Calu3 (cell line): ENCODE results near the gene CYP27C1. TPM values are rescaled to one million over a fixed set of nuclear protein-coding genes. Genes with fewer than 3 reads are reported as not detected.
"Not testable (repeated sequence)": the region's sequence is repeated elsewhere in the genome, so short reads cannot be mapped to it uniquely, and the experiment has no call there.

Experiments
- BruUV-seq: library from RNA; stranded (reverse); fragments of 400-500 nt; replicated peaks from 2 replicates; lab custom pipeline; 2021; lab: Mats Ljungman, UMichigan
- CTCF ChIA-PET: fragments of 300-600 bp; sonication (Branson Sonifier 250); formaldehyde crosslinking; loops from one replicate; lab custom pipeline; 2022; ENCODE audit warnings: antibody characterized with exemption; lab: Charles Lee
- DNase-seq: peaks from one replicate; pipeline ENCODE4 v3.0.0; 2022
- H3K27ac Mint-ChIP-seq: one replicate; pipeline ENCODE4 v1.8.0; 2022; ENCODE audit warnings: mixed read lengths; ENCODE audit not compliant: unreplicated experiment
- H3K27me3 Mint-ChIP-seq: one replicate; pipeline ENCODE4 v1.8.0; 2022; ENCODE audit warnings: mixed read lengths; ENCODE audit not compliant: unreplicated experiment
- H3K36me3 Mint-ChIP-seq: one replicate; pipeline ENCODE4 v1.8.0; 2022; ENCODE audit warnings: mild to moderate bottlenecking, moderate library complexity, mixed read lengths; ENCODE audit not compliant: insufficient read depth, unreplicated experiment
- H3K4me1 Mint-ChIP-seq: one replicate; pipeline ENCODE4 v1.8.0; 2022; ENCODE audit warnings: mild to moderate bottlenecking, low read depth, mixed read lengths; ENCODE audit not compliant: unreplicated experiment
- H3K4me3 Mint-ChIP-seq: one replicate; pipeline ENCODE4 v1.8.0; 2022; ENCODE audit warnings: mild to moderate bottlenecking, low read depth, moderate library complexity, mixed read lengths; ENCODE audit not compliant: unreplicated experiment
- H3K9me3 Mint-ChIP-seq: one replicate; pipeline ENCODE4 v1.8.0; 2022; ENCODE audit warnings: low read depth, mixed read lengths; ENCODE audit not compliant: unreplicated experiment
- intact Hi-C: fragments of 100-400 bp; cut with micrococcal nuclease; formaldehyde crosslinking; loops from one replicate; pipeline ENCODE4 v1.10.0; 2022; ENCODE audit not compliant: unreplicated experiment
- total RNA-seq: library from RNA; stranded (reverse); gene quantifications from 2 replicates; pipeline ENCODE4 v1.2.3, GENCODE V29; 2022
- TF ChIP-seq, protein P1 (sequence below): fragments of 200-600 bp; IDR thresholded peaks from one replicate; pipeline ENCODE4 v1.8.0; 2022; ENCODE audit warnings: antibody characterized with exemption; ENCODE audit not compliant: unreplicated experiment

Gene CYP27C1
- total RNA-seq, 1 experiment from 2014 or later, result 0.07 TPM

- Mint-ChIP-seq H3K4me3 (no peak overlapping the region), H3K27me3 (peaks cover 61% of the 10 kb centered on the region), H3K36me3 (peaks cover 26% of the 10 kb centered on the region), H3K4me1 (peaks cover 12% of the 10 kb centered on the region), H3K9me3 (no peaks in the 10 kb centered on the region), H3K27ac (no peak overlapping the region)
- DNase-seq, result no peak
- BruUV-seq, result no TSS peak
- CTCF ChIA-PET, result no interaction called here
- TF ChIP-seq, protein P1, sequence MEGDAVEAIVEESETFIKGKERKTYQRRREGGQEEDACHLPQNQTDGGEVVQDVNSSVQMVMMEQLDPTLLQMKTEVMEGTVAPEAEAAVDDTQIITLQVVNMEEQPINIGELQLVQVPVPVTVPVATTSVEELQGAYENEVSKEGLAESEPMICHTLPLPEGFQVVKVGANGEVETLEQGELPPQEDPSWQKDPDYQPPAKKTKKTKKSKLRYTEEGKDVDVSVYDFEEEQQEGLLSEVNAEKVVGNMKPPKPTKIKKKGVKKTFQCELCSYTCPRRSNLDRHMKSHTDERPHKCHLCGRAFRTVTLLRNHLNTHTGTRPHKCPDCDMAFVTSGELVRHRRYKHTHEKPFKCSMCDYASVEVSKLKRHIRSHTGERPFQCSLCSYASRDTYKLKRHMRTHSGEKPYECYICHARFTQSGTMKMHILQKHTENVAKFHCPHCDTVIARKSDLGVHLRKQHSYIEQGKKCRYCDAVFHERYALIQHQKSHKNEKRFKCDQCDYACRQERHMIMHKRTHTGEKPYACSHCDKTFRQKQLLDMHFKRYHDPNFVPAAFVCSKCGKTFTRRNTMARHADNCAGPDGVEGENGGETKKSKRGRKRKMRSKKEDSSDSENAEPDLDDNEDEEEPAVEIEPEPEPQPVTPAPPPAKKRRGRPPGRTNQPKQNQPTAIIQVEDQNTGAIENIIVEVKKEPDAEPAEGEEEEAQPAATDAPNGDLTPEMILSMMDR, result no peak
- intact Hi-C loops, result no loop called here
Observed at GRCh38 chr2:127216593-127216992, 3.5 kb downstream of the CYP27C1 start.

DNA sequence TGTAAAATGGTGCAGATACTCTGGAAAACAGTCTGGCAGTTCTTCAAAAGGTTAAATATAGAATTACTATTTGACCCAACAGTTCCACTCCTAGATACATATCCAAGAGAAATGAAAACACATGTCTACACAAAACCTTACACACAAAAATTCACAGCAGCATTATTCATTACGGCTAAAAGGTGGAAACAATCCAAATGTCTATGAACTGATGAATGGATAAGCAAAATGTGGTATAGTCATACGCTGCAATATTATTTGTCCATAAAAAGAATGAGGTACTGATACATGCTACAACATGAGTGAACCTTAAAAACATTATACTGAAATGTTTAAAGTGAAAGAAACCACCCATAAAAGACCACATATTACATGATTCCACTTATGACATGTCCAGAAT is 4.0 kb downstream of the CYP27C1 start:
- peaks cover 26% of the 10 kb centered on the region for H3K36me3 Mint-ChIP-seq
- no peak for DNase-seq
- CTCF ChIA-PET, result no interaction called here
- intact Hi-C loops, result no loop called here
- no peaks in the 10 kb centered on the region for H3K9me3 Mint-ChIP-seq
- H3K4me3 Mint-ChIP-seq, result no peak overlapping the region
- no peak overlapping the region for H3K27ac Mint-ChIP-seq
- peaks cover 61% of the 10 kb centered on the region for H3K27me3 Mint-ChIP-seq
- BruUV-seq, result no TSS peak
- TF ChIP-seq, protein P1, result no peak
- H3K4me1 Mint-ChIP-seq, result peaks cover 12% of the 10 kb centered on the region

DNA sequence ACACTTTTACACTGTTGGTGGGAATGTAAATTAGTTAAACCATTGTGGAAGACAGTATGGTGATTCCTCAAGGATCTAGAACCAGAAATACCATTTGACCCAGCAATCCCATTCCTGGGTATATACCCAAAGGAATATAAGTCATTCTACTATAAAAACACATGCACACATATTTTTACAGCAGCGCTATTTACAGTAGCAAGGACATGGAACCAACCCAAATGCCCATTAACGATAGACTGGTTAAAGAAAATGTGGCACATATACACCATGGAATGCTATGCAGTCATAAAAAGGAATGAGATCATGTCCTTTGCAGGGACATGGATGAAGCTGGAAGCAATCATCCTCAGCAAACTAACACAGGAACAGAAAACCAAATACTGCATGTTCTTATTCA is 5.9 kb downstream of the CYP27C1 start:
- intact Hi-C loops, H3K4me3 Mint-ChIP-seq, BruUV-seq, DNase-seq, H3K9me3 Mint-ChIP-seq, CTCF ChIA-PET, H3K27ac Mint-ChIP-seq: not testable (repeated sequence)
- Mint-ChIP-seq H3K4me1 (peaks cover 12% of the 10 kb centered on the region), H3K36me3 (peaks cover 15% of the 10 kb centered on the region), H3K27me3 (peaks cover 57% of the 10 kb centered on the region)

- Mint-ChIP-seq H3K9me3 (no peaks in the 10 kb centered on the region), H3K27me3 (peaks cover 48% of the 10 kb centered on the region), H3K4me1 (no peaks in the 10 kb centered on the region), H3K4me3 (no peak overlapping the region), H3K36me3 (no peaks in the 10 kb centered on the region), H3K27ac (no peak overlapping the region)
- TF ChIP-seq, protein P1, result no peak
- DNase-seq, result no peak
- no TSS peak for BruUV-seq
- CTCF ChIA-PET, result no interaction called here
- intact Hi-C loops, result no loop called here
Observed at GRCh38 chr2:127208313-127208712, 11.8 kb downstream of the CYP27C1 start.

GRCh38 chr2:127205218-127206125 is 14.6 kb downstream of the CYP27C1 start:
- CTCF ChIA-PET, result no interaction called here
- no peaks in the 10 kb centered on the region for H3K4me1 Mint-ChIP-seq
- peaks cover 34% of the 10 kb centered on the region for H3K27me3 Mint-ChIP-seq
- BruUV-seq, result no TSS peak
- intact Hi-C loops, result no loop called here
- no peak overlapping the region for H3K4me3 Mint-ChIP-seq
- H3K36me3 Mint-ChIP-seq, result no peaks in the 10 kb centered on the region
- H3K27ac Mint-ChIP-seq, result no peak overlapping the region
- DNase-seq, result no peak
- TF ChIP-seq, protein P1, result no peak
- H3K9me3 Mint-ChIP-seq, result no peaks in the 10 kb centered on the region
